Lung (tissue), 12 donors: Measurements from ENCODE around the gene PRSS48. TPM values are rescaled to one million over a fixed set of nuclear protein-coding genes. Genes with fewer than 3 reads are reported as not detected.
"Not testable (repeated sequence)": the region's sequence is repeated elsewhere in the genome, so short reads cannot be mapped to it uniquely, and the experiment has no call there.

Experiments used
- ATAC-seq: fragments of 200-7000 bp; cut with Tn5 transposase; one replicate; pipeline ENCODE4 v1.9.1; 2020; ENCODE audit warnings: moderate number of reproducible peaks; ENCODE audit not compliant: insufficient read depth, low FRiP score
- DNase-seq, 3 donors: peaks; one replicate each; pipeline ENCODE4 v3.0.0-alpha.2; 2013 to 2017
- H3K27ac ChIP-seq, 2 donors: one replicate each; pipeline ENCODE4 v1.5.1; 2013; ENCODE audit warnings: mild to moderate bottlenecking in 2 of 2, moderate library complexity in 2 of 2, control low read depth in 1 of 2, inconsistent platforms in 1 of 2, low read depth in 1 of 2, low read length in 1 of 2
- H3K27me3 ChIP-seq, 3 donors: one replicate each; pipeline ENCODE4 v1.5.1; 2013; ENCODE audit warnings: low read length in 2 of 3; ENCODE audit not compliant: control insufficient read depth in 3 of 3, insufficient read depth in 3 of 3
- H3K36me3 ChIP-seq, 4 donors: one replicate each; pipeline ENCODE4 v1.5.1; 2013; ENCODE audit warnings: low read length in 4 of 4, mild to moderate bottlenecking in 1 of 4, moderate library complexity in 1 of 4; ENCODE audit not compliant: control insufficient read depth in 4 of 4, insufficient read depth in 4 of 4
- H3K4me1 ChIP-seq, 5 donors: one replicate each; pipeline ENCODE4 v1.5.1; 2013; ENCODE audit warnings: low read length in 5 of 5, mild to moderate bottlenecking in 2 of 5, moderate library complexity in 1 of 5; ENCODE audit not compliant: control insufficient read depth in 5 of 5, insufficient read depth in 5 of 5
- H3K4me3 ChIP-seq: one replicate; pipeline ENCODE4 v1.5.1; 2013; ENCODE audit warnings: mild to moderate bottlenecking, control low read depth, moderate library complexity
- H3K9ac ChIP-seq, 2 donors: one replicate each; pipeline ENCODE4 v1.5.1; 2013; ENCODE audit warnings: low read length in 2 of 2, control low read depth in 1 of 2; ENCODE audit not compliant: insufficient read depth in 1 of 2
- H3K9me3 ChIP-seq, 4 donors: one replicate each; pipeline ENCODE4 v1.5.1; 2013; ENCODE audit warnings: low read length in 3 of 4, mild to moderate bottlenecking in 1 of 4, moderate library complexity in 1 of 4; ENCODE audit not compliant: control insufficient read depth in 4 of 4, insufficient read depth in 3 of 4
- CTCF ChIP-seq: IDR thresholded peaks from 2 replicates; pipeline ENCODE4 v1.5.1; 2012; ENCODE audit warnings: mild to moderate bottlenecking; ENCODE audit errors: control extremely low read depth, extremely low read depth
- WGBS, 2 donors: extraction: QIAGEN DNeasy Blood & Tissue Kit; methylation state at CpG; one replicate each; pipeline ENCODE4 v1.1.7; 2013; 5-methylcytosine and 5-hydroxymethylcytosine counted together
- polyA plus RNA-seq, 2 donors: library from polyadenylated mRNA; stranded (reverse); fragments of 200-250 nt; gene quantifications; one replicate each; pipeline ENCODE4 v1.2.1, GENCODE V29; 2013
- total RNA-seq, 2 donors: library from RNA; depleted of rRNA in 1 of 2; stranded (reverse); fragments of >200 nt in 1 of 2; gene quantifications; one replicate each; pipeline ENCODE4 v1.2.1, GENCODE V29; 2014 to 2021
- donor health status: control.
- donor health status: control.
- donor health status: Bipolar disorder and iron deficiency.
- donor health status: healthy.
- donor health status: DM: yes; HTN: yes; CAD: no.

PRSS48 gene
- total and polyA plus RNA-seq, 4 donors: not detected

DNA sequence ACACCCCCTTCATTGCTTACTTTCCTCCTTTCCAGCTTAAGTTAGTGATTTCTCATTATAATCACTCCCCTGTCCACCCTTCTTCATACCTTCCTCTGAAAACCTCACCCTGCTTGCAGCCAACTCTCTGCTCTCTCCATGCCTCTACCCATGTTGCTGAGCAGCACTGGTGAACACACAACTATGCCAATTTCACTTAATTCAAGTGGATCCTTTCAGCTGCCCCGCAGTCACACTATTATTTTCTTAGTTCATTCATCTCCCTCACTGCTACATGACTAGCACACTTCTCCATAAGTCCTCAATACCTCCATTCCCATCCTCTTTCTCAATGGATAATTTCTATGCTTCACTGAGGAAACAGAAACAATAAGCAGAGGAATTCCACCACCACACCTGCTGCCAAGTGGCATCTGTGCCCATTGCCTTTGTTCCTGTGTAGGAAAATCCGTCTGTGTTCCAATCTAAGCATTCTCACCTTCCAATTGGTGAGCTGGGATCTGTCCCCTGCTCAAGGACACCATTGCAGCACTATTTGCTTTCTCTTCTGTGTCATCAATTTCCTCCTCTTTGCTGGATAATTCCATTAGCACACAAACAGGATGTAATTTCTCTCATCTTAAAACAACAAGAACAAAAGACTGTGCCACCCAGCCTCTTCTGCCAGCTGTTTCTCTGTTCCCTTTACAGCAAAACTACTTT lies 25.2 kb upstream of the PRSS48 start:
- no peak for TF ChIP-seq CTCF
- no peaks in the 10 kb centered on the region for H3K9me3 ChIP-seq
- no peak overlapping the region for H3K4me3 ChIP-seq
- no peak overlapping the region for H3K27ac ChIP-seq
- no peak overlapping the region for H3K9ac ChIP-seq
- no peak for ATAC-seq
- 36 to 38% methylated on average over 2 of the region's 2 CpGs for WGBS, 2 donors
- DNase-seq: no peak
- no peaks in the 10 kb centered on the region for H3K27me3 ChIP-seq
- no peaks in the 10 kb centered on the region for H3K36me3 ChIP-seq
- H3K4me1 ChIP-seq: peaks cover 0 to 9% (median 2%) of the 10 kb centered on the region in 5 donors

DNA sequence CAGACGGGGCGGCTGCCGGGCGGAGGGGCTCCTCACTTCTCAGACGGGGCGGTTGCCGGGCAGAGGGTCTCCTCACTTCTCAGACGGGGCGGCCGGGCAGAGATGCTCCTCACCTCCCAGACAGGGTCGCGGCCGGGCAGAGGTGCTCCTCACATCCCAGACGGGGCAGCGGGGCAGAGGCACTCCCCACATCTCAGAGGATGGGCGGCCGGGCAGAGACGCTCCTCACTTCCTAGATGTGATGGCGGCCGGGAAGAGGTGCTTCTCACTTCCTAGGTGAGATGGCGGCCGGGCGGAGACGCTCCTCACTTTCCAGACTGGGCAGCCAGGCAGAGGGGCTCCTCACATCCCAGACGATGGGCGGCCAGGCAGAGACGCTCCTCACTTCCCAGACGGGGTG lies 21.7 kb upstream of the PRSS48 start:
- not testable (repeated sequence) for H3K9ac ChIP-seq, H3K9me3 ChIP-seq, ATAC-seq, H3K27me3 ChIP-seq, H3K4me3 ChIP-seq, H3K36me3 ChIP-seq, H3K27ac ChIP-seq, DNase-seq
- peaks cover 0 to 11% (median 2%) of the 10 kb centered on the region in 5 donors for H3K4me1 ChIP-seq
- 95 to 98% methylated on average over 11 to 16 of the region's 28 CpGs for WGBS, 2 donors

GRCh38 chr4:151255680-151256079 lies 21.3 kb upstream of the PRSS48 start:
- H3K9ac ChIP-seq, H3K4me3 ChIP-seq, H3K27me3 ChIP-seq, H3K36me3 ChIP-seq, H3K27ac ChIP-seq, DNase-seq, H3K9me3 ChIP-seq, ATAC-seq: not testable (repeated sequence)
- WGBS, 2 donors: 89 to 95% methylated on average over 15 of the region's 17 CpGs
- H3K4me1 ChIP-seq: peaks cover 0 to 11% (median 2%) of the 10 kb centered on the region in 5 donors

DNA sequence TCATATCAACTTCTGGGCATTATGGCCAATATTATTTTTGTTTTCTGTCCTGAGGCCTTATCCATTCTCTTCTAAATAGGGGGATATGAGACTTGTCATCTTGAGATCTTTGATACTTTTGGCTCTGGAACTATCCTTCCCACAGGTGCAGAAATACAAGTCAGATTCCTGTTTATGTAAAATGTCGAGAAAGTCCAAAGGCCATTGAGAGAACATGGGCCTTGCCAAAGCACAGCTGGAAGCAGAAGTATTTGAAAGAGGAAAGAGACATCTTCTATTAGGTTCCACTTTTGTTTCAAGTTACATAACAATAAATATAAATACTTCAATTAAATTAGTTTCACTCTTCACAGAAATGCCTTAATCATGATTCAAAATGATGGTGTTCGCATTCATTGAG lies 20.8 kb upstream of the PRSS48 start:
- no peak for TF ChIP-seq CTCF
- Histone ChIP-seq H3K27me3 (no peaks in the 10 kb centered on the region), H3K4me3 (no peak overlapping the region), H3K4me1 (peaks cover 0 to 11% (median 2%) of the 10 kb centered on the region in 5 donors), H3K9ac (no peak overlapping the region), H3K36me3 (no peaks in the 10 kb centered on the region), H3K9me3 (no peaks in the 10 kb centered on the region), H3K27ac (no peak overlapping the region)
- WGBS, 2 donors: 78 to 79% methylated on average over 2 of the region's 2 CpGs
- ATAC-seq: no peak
- peak in 2 of 3 donors; percentile 12 to 21 for DNase-seq
